GM23338 (cell line): Measurements from ENCODE around the gene PTPRN2.

ENCODE experiments used
- CREB1 ChIP-seq: fragments of 250-450 bp; sonication (Bioruptor Pico); IDR thresholded peaks from 2 replicates; pipeline ENCODE4 v1.5.0; 2020; ENCODE audit warnings: low read depth, mild to moderate bottlenecking, moderate library complexity
- ETS1 ChIP-seq: IDR thresholded peaks from 2 replicates; pipeline ENCODE4 v1.6.1; 2016; ENCODE audit warnings: antibody characterized with exemption
- EZH2 ChIP-seq: fragments of 200-600 bp; sonication (generic); IDR thresholded peaks from one replicate; pipeline ENCODE4 v1.8.0; 2017; ENCODE audit warnings: antibody characterized with exemption, mild to moderate bottlenecking, low read depth; ENCODE audit not compliant: unreplicated experiment
- EZH2phosphoT487 ChIP-seq: fragments of 200-600 bp; sonication (generic); IDR thresholded peaks from one replicate; pipeline ENCODE4 v1.8.1; 2018; ENCODE audit warnings: antibody characterized with exemption; ENCODE audit not compliant: unreplicated experiment
- JUNB ChIP-seq: IDR thresholded peaks from one replicate; pipeline ENCODE4 v1.6.1; 2016; ENCODE audit warnings: antibody characterized with exemption; ENCODE audit not compliant: unreplicated experiment
- NANOG ChIP-seq: IDR thresholded peaks from 2 replicates; pipeline ENCODE4 v1.6.1; 2016; ENCODE audit warnings: antibody characterized with exemption, borderline replicate concordance
- POLR2AphosphoS5 ChIP-seq: IDR thresholded peaks from 2 replicates; pipeline ENCODE4 v1.6.1; 2016; ENCODE audit warnings: antibody characterized with exemption, low read depth
- STAT1 ChIP-seq: IDR thresholded peaks from one replicate; pipeline ENCODE4 v1.6.1; 2016; ENCODE audit warnings: antibody characterized with exemption; ENCODE audit not compliant: unreplicated experiment
- ZNF114 ChIP-seq: fragments of 250-450 bp; sonication (Bioruptor Pico); IDR thresholded peaks from 2 replicates; pipeline ENCODE4 v1.5.0; 2020; ENCODE audit warnings: mild to moderate bottlenecking, moderate library complexity
- ZNF331 ChIP-seq: fragments of 250-450 bp; sonication (Bioruptor Pico); IDR thresholded peaks from 2 replicates; pipeline ENCODE4 v1.5.0; 2020; ENCODE audit warnings: low read depth, mild to moderate bottlenecking, moderate library complexity
- TF ChIP-seq, protein P1 (sequence below), 2 experiments: fragments of 200-600 bp in 1 of 2; sonication (generic) in 1 of 2; conservative IDR thresholded peaks; 2 replicates each; pipeline versions ENCODE4 v1.5.1 to v1.6.1; 2016 to 2017; ENCODE audit warnings: antibody characterized with exemption in 2 of 2, low read depth in 2 of 2, mild to moderate bottlenecking in 2 of 2, moderate library complexity in 1 of 2
- TF ChIP-seq, protein P2 (sequence below): IDR thresholded peaks from one replicate; pipeline ENCODE4 v1.6.1; 2018; ENCODE audit warnings: antibody characterized with exemption; ENCODE audit not compliant: unreplicated experiment

DNA sequence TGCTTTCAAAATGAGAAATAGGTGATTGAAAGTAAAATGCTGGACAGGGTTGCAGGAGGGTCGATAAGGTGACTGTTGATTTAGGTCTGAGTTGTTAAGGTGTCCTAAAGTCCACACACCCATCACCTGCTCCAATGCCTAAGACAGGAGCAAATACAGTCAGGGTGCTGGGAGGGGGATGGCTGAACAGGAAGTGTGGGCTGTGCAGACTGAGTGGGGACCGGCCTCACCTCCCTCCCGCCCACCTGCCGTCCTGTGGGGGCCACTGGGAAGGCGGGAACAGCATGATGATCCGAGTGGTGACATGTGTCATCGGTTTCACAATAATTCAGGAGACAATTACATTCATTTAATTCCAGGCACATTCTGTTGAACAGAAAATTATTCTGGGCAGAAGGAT, 990.1 kb downstream of the PTPRN2 start:
- TF ChIP-seq, protein P1, sequence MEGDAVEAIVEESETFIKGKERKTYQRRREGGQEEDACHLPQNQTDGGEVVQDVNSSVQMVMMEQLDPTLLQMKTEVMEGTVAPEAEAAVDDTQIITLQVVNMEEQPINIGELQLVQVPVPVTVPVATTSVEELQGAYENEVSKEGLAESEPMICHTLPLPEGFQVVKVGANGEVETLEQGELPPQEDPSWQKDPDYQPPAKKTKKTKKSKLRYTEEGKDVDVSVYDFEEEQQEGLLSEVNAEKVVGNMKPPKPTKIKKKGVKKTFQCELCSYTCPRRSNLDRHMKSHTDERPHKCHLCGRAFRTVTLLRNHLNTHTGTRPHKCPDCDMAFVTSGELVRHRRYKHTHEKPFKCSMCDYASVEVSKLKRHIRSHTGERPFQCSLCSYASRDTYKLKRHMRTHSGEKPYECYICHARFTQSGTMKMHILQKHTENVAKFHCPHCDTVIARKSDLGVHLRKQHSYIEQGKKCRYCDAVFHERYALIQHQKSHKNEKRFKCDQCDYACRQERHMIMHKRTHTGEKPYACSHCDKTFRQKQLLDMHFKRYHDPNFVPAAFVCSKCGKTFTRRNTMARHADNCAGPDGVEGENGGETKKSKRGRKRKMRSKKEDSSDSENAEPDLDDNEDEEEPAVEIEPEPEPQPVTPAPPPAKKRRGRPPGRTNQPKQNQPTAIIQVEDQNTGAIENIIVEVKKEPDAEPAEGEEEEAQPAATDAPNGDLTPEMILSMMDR (conservative IDR thresholded peaks at IDR 0.05; ENCODE audit: low read depth in 2 of 2) = no peak
- TF ChIP-seq POLR2AphosphoS5 = no peak
- no peak for TF ChIP-seq EZH2phosphoT487
- TF ChIP-seq EZH2 = no peak
- TF ChIP-seq, protein P2, sequence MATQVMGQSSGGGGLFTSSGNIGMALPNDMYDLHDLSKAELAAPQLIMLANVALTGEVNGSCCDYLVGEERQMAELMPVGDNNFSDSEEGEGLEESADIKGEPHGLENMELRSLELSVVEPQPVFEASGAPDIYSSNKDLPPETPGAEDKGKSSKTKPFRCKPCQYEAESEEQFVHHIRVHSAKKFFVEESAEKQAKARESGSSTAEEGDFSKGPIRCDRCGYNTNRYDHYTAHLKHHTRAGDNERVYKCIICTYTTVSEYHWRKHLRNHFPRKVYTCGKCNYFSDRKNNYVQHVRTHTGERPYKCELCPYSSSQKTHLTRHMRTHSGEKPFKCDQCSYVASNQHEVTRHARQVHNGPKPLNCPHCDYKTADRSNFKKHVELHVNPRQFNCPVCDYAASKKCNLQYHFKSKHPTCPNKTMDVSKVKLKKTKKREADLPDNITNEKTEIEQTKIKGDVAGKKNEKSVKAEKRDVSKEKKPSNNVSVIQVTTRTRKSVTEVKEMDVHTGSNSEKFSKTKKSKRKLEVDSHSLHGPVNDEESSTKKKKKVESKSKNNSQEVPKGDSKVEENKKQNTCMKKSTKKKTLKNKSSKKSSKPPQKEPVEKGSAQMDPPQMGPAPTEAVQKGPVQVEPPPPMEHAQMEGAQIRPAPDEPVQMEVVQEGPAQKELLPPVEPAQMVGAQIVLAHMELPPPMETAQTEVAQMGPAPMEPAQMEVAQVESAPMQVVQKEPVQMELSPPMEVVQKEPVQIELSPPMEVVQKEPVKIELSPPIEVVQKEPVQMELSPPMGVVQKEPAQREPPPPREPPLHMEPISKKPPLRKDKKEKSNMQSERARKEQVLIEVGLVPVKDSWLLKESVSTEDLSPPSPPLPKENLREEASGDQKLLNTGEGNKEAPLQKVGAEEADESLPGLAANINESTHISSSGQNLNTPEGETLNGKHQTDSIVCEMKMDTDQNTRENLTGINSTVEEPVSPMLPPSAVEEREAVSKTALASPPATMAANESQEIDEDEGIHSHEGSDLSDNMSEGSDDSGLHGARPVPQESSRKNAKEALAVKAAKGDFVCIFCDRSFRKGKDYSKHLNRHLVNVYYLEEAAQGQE = no peak
- TF ChIP-seq ETS1 = no peak
- TF ChIP-seq JUNB = no peak
- TF ChIP-seq ZNF114 = no peak
- no peak for TF ChIP-seq NANOG
- TF ChIP-seq CREB1 = no peak
- no peak for TF ChIP-seq ZNF331
- TF ChIP-seq STAT1 = no peak
